ENCODE measurements around the gene TNPO2.
"Not testable (repeated sequence)": the region's sequence is repeated elsewhere in the genome, so short reads cannot be mapped to it uniquely, and the experiment has no call there.

TNPO2 gene

DNA sequence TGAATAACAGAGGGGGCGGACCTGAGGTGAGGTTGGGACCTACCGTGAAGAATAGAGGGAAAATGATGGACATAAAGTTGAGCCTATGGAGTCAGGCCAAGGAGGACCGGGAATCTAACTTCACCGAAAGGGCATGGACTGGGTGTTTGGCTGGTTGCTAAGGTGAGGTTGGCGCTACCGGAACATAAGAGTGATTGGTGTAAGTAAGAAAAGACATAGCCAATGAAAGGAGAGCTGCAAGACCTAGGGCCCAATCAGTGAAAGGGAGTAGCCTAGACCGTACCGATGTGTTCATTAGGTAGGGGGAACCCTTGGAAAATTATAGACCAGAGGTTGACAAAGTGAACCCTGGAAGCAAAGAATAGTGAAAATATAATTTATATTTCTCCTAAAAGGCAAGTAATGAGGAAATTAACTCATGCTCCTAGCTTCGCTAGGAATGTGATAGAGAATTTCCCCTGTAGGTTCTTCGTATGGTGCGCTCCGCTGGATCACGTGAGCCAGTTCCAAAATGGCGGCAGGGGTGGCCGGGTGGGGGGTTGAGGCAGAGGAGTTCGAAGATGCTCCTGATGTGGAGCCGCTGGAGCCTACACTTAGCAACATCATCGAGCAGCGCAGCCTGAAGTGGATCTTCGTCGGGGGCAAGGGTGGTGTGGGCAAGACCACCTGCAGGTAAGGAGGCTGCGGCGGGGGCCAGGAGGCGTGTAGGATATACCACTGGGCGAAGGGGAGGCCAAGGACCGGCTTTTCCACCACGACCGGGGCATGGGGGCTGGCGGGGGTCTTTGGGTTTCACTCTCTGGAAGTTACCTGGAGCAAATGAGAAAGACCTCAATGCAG is 13.5 kb upstream of the TNPO2 start, which contains the start of gene GET3:
Gene GET3 (plus strand): TSS at position 503 of the 840 bp plus-strand sequence. CDS start 9 bp downstream, at position 512.
- DNase-seq, result peak; percentile 100

GRCh38 chr19:12733369-12734214 is 9.9 kb upstream of the TNPO2 start:
- DNase-seq, result peak; percentile 17

DNA sequence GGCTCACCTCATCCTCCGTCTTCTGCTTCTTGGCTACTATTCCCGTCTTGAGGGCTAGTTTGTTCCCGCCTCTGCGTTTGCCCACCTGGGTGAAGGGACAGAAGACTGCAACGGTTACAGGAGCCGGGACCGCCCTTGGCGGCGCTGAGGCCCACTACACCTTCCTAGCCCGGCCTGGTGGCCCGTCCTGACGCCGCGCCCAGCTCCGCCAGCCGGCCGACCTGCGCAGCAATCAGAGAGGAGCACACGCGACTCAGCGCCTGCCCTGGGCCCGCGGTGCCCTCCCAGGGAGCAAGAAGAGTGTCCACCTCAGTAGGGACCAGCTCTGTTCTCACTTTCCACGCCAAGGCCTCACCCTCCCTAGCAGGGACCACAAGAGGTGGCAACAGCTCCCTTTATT is 7.6 kb upstream of the TNPO2 start:
- DNase-seq, result no peak

- DNase-seq, result no peak
Observed at GRCh38 chr19:12730064-12730463, 6.3 kb upstream of the TNPO2 start.

- DNase-seq, result no peak
Observed at GRCh38 chr19:12727745-12728433, 4.2 kb upstream of the TNPO2 start.

DNA sequence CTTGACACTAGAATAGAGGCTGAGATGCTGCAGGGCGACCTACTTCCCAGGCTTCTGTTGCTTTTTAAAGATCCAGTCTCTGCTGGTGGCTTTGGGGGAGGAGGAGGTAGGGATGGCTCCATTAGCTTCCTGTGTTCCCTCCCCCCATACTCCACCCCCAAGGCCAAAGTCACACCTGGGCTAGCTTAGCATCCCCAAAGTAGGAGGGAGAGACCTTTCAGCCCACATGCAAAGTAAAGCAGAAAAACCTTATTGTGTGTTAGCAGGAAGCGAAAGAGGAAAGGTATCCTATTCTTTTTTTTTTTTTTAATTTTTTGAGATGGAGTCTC is 3.2 kb upstream of the TNPO2 start:
- no peak for DNase-seq

DNA sequence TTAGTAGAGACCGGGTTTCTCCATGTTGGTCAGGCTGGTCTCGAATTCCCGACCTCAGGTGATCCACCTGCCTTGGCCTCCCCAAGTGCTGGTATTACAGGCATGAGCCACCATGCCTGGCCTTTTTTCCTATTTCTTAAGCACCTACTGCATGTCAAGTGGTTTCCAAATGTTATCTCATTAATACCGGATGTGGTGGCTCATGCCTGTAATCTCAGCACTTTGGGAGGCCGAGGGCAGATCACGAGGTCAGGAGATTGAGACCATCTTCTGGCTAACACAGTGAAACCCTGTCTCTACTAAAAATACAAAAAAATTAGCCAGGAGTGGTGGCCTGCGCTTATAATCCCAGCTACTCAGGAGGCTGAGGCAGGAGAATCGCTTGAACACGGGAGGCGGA is 1.9 kb upstream of the TNPO2 start:
- not testable (repeated sequence) for DNase-seq

- DNase-seq, result no peak
Observed at GRCh38 chr19:12723381-12723640, 421 bp downstream of the TNPO2 start.

- DNase-seq, result peak; percentile 90
Observed at GRCh38 chr19:12722566-12723380, 959 bp downstream of the TNPO2 start.

DNA sequence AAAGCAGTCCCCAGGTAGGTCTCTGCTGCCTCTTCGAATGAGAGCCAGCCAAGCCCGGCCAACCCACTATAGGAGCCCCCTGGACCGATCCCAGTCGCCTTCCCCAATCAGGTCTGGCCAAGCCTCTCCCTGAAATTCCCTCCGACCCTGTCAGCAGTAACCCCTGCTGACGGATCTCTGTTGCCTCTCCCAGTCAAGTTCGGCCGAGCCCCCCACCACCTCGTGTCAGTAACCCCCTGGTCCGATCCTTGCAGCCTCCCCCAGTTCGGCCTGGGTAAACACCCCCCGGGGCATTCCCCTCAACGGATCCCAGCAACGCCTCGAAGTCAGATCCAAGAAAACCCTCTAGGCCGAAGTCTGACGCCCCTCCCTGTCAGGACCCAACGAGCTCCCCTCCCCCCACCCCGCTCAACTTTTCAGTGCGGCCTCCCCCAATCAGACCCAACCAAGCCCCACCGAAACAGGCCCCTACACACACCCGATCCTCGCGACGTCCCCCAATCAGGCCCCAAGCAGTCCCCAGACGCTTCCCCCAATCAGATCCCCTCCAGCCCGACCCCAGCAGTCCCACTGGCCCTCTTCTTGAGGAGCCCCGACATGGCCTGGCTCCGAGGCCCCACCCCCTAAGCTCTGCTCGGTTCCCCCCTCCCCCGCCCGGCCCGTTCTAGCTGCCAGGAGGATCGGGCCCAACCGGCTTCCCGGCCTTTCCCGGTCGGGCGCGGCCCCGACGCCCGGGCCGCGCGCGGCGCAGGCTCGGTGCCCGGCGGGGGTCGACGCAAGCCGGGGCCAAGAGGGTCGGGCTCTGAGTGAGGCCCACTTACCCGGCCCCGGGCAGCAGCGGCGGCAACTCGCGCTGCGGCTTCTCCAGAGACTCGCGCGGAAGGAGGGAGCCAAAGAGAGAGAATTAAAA is 1.8 kb downstream of the TNPO2 start:
- DNase-seq, result no peak

DNA sequence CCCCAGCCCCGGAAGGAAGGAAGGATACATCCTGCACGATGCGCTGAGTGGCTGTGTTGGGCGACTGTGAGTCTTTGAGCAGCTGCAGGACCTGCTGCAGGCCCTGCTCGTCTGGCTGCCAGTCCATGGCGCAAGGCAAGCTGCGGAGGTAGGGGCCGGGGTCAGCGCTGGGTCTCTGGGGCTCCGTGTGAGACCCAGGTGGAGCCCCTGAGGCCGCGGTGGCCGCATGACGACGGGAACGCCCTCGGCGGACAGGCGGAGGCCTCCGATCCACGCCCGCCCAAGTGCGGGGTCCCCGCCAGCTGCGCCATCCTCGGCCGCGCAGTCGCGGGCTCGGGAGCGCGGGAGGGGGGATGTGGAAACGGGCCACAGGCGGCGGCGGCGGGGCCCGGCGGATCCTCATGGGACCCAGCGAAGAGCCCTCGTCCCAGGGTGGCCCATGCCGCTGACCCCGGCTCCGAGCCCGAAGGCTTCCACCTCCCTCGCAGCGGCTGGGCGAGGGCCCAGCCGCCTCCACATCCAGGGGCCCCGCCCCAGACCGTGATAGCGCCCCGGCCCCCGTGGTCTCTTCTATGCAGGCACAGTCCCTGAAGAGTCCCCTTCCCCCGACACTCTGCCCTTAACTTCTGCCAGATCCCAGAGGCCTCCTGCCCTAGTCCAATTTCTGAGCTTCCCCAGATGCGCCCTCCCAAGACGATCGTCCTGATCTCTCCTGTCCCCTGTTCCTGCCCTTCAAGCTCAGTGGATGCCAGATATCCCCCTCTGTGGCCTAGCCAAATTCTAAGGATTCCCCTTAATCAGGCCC is 2.7 kb downstream of the TNPO2 start:
- no peak for DNase-seq

- no peak for DNase-seq
Observed at GRCh38 chr19:12720296-12720695, 3.4 kb downstream of the TNPO2 start.

DNA sequence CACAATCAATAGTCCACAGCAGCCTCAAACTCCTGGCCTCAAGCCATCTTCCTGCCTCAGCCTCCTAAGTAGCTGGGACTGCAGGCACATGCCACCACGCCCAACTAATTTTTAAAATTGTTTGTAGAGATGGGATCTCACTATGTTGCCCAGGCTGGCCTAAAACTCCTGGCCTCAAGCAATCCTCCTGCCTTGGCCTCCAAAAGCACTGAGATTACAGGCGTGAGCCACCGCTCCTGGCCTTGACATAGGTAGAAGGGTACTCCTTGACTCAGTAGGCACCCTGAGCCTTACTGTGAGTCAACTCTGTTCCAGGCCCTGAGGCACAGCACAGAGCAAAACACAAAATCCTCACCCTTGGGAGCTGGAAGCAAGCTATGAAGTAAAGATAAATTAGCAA is 7.8 kb downstream of the TNPO2 start:
- no peak for DNase-seq

DNA sequence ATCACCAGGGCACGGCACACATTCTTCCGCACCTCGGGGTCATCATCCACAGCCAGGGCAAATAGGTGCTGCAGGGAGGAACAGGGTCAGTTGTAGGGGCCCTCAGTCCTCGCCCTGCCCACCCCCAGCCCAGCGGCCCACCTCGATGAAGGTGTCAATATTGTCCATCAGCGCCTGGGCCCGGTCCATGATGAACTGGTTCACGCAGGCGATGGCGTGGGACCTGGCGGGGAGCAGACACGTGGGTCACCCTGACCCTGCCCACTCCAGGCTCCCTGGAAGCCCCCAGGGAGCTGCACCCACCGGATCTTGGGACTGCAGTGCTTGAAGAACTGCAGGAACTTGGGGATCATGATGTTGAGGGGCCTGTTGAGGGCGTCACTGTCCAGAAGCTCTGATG is 8.6 kb downstream of the TNPO2 start:
- DNase-seq, result no peak

- DNase-seq, result not testable (repeated sequence)
Observed at GRCh38 chr19:12713304-12713703, 10.4 kb downstream of the TNPO2 start.

- not testable (repeated sequence) for DNase-seq
Observed at GRCh38 chr19:12712077-12712476, 11.7 kb downstream of the TNPO2 start.

DNA sequence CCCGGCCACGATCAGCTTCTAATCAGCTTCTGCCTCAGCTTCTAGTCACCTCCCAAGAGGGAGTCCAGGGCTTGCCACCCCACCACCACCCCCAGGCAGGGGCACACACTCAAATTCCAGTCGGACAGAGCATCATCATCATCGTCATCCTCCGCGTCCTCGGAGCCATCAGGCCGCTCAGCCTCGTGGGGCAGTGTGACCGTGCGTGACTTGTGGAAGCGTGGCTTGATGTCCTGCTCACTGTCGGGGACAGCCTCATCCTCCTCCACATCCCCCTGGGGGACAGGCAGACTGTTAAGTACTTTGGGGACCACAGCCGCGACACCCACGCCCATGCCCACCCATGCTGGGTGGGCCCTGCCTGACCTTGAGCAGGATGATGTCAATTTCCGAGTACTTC is 12.5 kb downstream of the TNPO2 start:
- no peak for DNase-seq

GRCh38 chr19:12708641-12709040 is 15.1 kb downstream of the TNPO2 start:
- DNase-seq, result no peak

- no peak for DNase-seq
Observed at GRCh38 chr19:12706332-12706718, 17.4 kb downstream of the TNPO2 start.

DNA sequence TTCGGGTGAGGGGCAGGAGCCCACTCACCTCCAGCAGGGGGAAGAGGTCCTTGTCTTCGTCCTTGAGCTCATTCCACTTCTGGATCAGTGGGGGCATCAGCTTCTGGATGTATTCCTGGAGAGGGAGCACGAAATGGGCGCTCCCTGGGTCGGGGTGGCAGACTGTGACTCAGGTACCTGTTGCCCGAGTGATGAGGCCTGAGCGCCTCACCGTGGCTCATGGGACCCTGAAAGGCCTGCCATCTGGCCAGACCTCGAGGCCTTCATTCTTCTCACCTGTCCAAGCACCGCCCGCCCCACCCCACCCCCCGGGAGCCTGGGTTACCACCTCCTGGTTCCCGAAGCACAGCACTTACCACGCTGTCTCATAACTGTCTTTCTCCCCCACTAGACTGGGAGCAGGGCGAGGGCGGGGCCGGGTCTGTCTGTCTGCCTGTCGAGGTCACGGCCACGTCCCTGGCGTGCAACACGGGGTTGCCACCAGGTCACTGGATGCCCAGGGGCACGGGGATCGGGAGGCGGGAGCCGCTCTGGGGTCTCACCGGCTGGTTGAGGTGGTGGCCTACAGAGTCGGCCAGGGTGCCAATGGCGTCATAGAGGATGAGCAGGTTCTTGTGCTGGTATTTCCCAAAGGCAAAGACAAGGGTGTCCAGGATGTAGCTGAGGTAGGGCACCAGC is 17.9 kb downstream of the TNPO2 start:
- no peak for DNase-seq

Data from kidney glomerular epithelial cell (primary cell).